Activated T-cell treated with anti-CD3 and anti-CD28 coated beads, Interleukin-2, amount 50 U/mL, for 72 hours (primary cell): Measurements from ENCODE around the gene ATAD3C. TPM values are rescaled to one million over a fixed set of nuclear protein-coding genes. Genes with fewer than 3 reads are reported as not detected.
"Not testable (repeated sequence)": the region's sequence is repeated elsewhere in the genome, so short reads cannot be mapped to it uniquely, and the experiment has no call there.

Source experiments
- ATAC-seq, 2 donors: fragments of 150-1000 bp; cut with Tn5 transposase; replicated peaks in 1 of 2; 2 replicates each; pipeline ENCODE4 v1.10.0; 2021; ENCODE audit warnings: moderate library complexity in 2 of 2, mild to moderate bottlenecking in 1 of 2
- DNase-seq, 2 donors: peaks; one replicate each; pipeline ENCODE4 v3.0.0; 2021 to 2022; ENCODE audit warnings: mixed read lengths in 1 of 2
- H3K27ac Mint-ChIP-seq: one replicate; pipeline ENCODE4 v1.8.0; 2022; ENCODE audit warnings: mild to moderate bottlenecking, moderate library complexity, mixed read lengths
- H3K27me3 Mint-ChIP-seq: one replicate; pipeline ENCODE4 v1.8.0; 2022; ENCODE audit warnings: low read depth, mixed read lengths
- H3K36me3 Mint-ChIP-seq, 2 donors: one replicate each; pipeline ENCODE4 v1.8.0; 2022; ENCODE audit warnings: mixed read lengths in 2 of 2, mild to moderate bottlenecking in 1 of 2; ENCODE audit not compliant: insufficient read depth in 2 of 2
- H3K4me1 Mint-ChIP-seq: one replicate; pipeline ENCODE4 v1.8.0; 2022; ENCODE audit warnings: low read depth, mixed read lengths
- H3K4me3 Mint-ChIP-seq, 2 donors: one replicate each; pipeline ENCODE4 v1.8.0; 2022; ENCODE audit warnings: mild to moderate bottlenecking in 2 of 2, mixed read lengths in 2 of 2, moderate library complexity in 2 of 2
- H3K9me3 Mint-ChIP-seq, 2 donors: one replicate each; pipeline ENCODE4 v1.8.0; 2022; ENCODE audit warnings: mixed read lengths in 2 of 2
- total RNA-seq, 2 donors: library from RNA; stranded (reverse); gene quantifications; one replicate each; pipeline ENCODE4 v1.2.3, GENCODE V29; 2022

The ATAD3C gene
- total RNA-seq, 2 donors from 2014 or later: 2.8 to 3.7 TPM

DNA sequence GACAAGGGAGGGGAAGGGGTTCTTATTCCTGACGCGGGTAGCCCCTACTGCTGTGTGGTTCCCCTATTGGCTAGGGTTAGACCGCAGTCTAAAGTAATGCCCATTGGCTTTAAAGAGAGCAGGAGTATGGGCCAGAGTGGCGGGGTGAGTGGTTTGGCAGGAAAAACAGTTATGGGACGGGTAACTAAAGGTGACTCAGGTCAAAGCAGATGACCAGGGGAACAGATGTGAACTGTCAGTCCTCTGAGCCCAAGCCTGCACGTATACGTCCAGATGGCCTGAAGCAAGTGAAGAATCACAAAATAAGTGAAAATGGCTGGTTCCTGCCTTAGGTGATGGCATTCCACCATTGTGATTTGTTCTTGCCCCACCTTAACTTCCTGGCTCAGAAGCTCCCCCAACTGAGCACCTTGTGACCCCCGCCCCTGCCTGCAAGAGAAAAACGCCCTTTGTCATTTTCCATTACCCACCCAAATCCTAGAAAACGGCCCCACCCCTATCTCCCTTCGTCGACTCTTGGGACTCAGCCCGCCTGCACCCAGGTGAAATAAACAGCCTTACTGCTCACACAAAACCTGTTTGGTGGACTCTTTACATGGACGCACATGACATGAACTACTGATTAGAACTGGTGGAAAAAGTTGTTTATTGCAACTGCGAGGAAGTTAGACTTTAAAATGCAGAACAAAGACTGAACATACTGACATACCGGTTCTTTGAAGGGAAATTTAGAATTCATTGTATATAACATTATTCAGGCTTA lies 21.3 kb downstream of the ATAD3C start:
- no peaks in the 10 kb centered on the region for H3K27me3 Mint-ChIP-seq
- H3K4me1 Mint-ChIP-seq: peaks cover 39% of the 10 kb centered on the region
- no peaks in the 10 kb centered on the region for H3K36me3 Mint-ChIP-seq
- ATAC-seq: peak in 1 of 2 donors; percentile 14
- DNase-seq: peak; percentile 15 to 16
- H3K27ac Mint-ChIP-seq: peak overlapping the region; percentile 91
- H3K9me3 Mint-ChIP-seq: no peaks in the 10 kb centered on the region
- peak overlapping the region; percentile 88 to 94 for H3K4me3 Mint-ChIP-seq

DNA sequence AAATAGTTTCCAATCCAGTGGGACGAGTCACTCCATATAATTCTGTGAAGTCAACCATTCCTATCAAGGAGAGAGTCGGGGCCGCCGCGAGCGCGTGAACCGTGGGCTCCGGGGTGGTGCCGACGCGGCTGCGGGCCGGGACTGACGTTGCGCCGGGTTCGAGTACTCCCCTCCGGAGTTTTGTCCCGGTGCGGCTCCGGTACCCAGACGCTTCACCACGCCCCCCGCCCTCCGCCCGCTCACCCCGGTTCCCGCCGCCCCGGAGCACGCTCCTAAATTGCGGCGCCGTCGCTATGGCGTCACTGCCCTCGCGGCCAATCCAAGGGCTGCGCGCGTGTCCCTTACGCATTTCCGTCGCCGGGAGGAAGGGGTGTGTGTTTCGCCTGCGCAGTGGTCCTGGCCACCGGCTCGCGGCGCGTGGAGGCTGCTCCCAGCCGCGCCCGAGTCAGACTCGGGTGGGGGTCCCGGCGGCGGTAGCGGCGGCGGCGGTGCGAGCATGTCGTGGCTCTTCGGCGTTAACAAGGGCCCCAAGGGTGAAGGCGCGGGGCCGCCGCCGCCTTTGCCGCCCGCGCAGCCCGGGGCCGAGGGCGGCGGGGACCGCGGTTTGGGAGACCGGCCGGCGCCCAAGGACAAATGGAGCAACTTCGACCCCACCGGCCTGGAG lies 22.0 kb downstream of the ATAD3C start, which contains the start of gene ATAD3B:
Gene ATAD3B, plus strand, starts transcription at position 377 of the 664 bp plus-strand sequence. Its CDS starts 120 bp downstream, at position 497.
- Mint-ChIP-seq H3K27ac (peak within 1 kb of the TSS; percentile 91), H3K27me3 (no peaks in the 10 kb centered on the region), H3K4me3 (peak within 1 kb of the TSS; percentile 88 to 94), H3K4me1 (peaks cover 39% of the 10 kb centered on the region), H3K9me3 (no peaks in the 10 kb centered on the region), H3K36me3 (no peaks in the 10 kb centered on the region)
- ATAC-seq (peak; percentile 99), DNase-seq (peak; percentile 95 to 96)

DNA sequence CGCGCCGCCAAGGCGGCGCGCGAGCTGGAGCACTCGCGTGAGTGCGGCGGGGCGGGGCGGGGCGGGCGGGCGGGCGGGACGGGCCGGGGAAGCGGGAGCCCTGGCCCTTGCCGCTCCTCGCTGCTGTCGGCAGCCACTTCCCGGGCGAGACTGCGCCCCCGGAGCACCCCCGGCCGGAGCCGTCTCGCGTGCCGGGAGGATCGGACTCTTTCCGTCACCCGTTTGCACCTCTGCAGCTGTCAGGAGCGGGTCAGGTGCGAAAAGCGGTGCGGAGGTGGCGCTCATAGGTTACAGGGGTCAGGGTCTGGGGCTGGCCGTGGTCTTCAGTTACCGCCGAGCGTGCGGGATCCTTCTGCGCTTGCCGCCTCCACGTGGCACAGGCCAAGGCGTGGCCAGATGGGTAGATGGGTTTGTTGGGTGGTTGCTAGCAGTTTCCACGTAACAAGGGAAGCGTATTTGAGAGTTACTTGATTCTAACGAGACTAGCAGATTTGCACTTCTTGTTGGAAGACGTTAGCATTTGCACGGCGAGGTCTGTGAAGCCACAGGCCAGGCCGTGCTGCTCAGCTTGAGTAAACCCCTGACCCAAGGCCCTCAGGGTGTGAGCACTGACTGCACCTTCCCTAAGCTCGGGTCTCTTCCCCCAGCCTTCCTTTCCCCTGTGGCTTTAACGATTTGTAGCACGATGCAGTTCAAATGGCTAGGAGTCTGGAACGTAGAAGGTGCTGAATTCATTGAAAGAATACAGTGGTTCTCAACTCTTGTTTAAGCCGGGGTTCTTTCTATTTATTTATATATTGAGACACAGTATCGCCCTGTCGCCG lies 22.8 kb downstream of the ATAD3C start:
- H3K4me3 Mint-ChIP-seq: peak overlapping the region; percentile 80 to 81
- peak; percentile 30 for ATAC-seq
- peak; percentile 9 for DNase-seq
- not testable (repeated sequence) for H3K27me3 Mint-ChIP-seq, H3K36me3 Mint-ChIP-seq, H3K27ac Mint-ChIP-seq, H3K9me3 Mint-ChIP-seq
- peaks cover 39% of the 10 kb centered on the region for H3K4me1 Mint-ChIP-seq

DNA sequence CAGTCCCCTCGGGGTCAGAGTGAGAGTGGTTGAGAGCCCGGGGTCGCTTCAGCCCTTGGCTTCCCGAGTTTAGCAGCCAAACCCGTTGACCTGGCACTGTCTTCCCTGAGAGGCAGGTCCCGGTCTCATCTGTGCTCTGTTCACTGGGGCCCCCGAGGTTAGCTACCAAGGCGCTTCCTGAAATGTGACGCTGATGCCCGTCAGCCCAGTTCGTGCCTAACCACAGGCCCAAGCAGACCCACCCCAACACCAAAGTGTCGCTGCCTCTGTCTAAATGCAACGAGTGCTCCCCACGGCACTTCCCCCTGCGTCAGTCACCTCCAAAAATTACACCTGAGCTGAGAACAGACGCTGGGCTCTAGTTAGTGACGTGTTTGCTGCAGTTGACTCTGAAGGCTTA lies 26.5 kb downstream of the ATAD3C start:
- Mint-ChIP-seq H3K36me3 (peaks cover 4 to 12% of the 10 kb centered on the region in 2 donors), H3K4me1 (peaks cover 24% of the 10 kb centered on the region)
- not testable (repeated sequence) for H3K27ac Mint-ChIP-seq, H3K9me3 Mint-ChIP-seq, H3K27me3 Mint-ChIP-seq, DNase-seq, ATAC-seq, H3K4me3 Mint-ChIP-seq

DNA sequence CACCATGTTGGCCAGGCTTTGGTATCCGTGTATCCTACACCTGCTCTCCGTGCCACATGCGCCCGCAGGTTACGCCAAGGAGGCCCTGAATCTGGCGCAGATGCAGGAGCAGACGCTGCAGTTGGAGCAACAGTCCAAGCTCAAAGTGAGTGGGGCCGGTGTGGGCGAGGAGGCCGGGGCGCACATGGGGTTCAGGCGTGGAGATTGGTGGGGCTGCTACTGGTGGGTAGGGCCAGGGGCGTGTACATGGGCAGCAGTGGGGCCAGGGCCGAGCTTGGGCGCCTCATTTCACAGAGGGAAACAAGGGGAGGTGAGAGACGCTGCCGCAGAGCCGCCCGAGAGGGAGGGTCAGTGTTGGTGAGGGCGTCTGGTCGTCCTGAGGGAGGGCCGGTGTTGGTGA lies 27.7 kb downstream of the ATAD3C start:
- ATAC-seq (no peak), DNase-seq (no peak)
- Mint-ChIP-seq H3K36me3 (peaks cover 4 to 12% of the 10 kb centered on the region in 2 donors), H3K27ac (no peak overlapping the region), H3K9me3 (no peaks in the 10 kb centered on the region), H3K27me3 (no peaks in the 10 kb centered on the region), H3K4me3 (no peak overlapping the region), H3K4me1 (peaks cover 22% of the 10 kb centered on the region)

DNA sequence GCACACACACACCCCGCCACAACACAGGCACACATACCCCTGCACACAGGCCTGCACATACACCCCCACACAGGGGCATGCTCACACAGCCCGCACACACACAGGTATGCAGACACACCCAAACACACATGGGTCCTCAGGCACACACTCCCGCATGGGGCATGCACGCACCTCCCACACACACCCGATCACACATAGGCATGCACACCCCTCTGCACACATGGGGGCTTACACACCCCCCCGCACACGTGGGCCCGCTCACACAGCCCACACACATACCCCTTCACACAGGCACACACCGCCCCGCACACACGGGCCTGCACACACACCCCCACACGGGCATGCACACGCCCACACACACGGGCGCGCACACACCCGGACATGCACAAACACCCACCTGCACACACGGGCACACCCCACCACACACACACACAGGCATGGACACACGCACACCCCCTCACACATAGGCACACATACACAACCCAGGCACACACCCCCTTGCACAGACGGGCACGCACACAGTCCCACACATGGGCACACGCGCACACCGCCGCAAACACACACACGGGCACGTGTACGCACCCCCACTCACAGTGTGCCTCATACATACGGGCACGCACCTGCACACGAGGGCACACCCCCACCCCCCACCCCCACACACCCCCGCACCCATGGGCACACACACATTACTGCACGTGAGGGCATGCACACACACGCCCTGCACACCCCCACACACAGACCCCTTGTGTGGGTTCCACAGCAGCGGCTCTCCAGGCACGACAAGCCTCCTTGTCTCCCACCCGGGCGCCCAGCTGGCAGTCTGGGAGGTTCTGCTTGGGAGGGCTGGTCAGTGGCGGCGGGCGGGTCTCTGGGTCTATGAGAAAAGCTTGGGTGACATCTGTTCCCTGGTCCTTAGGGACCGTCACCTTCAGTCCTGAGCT lies 30.3 kb downstream of the ATAD3C start:
- DNase-seq (no peak), ATAC-seq (no peak)
- no peaks in the 10 kb centered on the region for H3K27me3 Mint-ChIP-seq
- H3K4me3 Mint-ChIP-seq: no peak overlapping the region
- H3K36me3 Mint-ChIP-seq: peaks cover 4 to 18% of the 10 kb centered on the region in 2 donors
- no peak overlapping the region for H3K27ac Mint-ChIP-seq
- H3K9me3 Mint-ChIP-seq: no peaks in the 10 kb centered on the region
- H3K4me1 Mint-ChIP-seq: no peaks in the 10 kb centered on the region

DNA sequence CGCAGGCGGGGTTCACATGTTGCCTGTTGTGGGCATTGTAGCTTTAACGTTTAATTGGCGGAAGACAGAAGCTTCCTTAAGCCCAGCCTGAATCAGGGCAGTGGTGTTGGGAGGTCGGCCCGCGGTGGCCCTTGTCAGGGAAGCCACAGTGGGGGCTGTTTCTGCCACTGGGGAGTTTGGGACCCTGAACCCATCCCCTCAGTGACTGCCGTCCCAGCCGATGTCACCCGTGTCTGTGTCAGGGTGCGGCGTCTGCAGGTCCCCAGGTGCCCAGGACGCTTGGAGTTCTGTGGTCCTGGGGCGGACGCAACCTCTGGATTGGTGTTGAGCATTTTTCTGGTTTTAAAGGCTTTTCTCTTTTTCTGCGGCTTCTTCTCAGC lies 31.0 kb downstream of the ATAD3C start:
- H3K27ac Mint-ChIP-seq, H3K9me3 Mint-ChIP-seq, H3K27me3 Mint-ChIP-seq, H3K4me1 Mint-ChIP-seq, H3K4me3 Mint-ChIP-seq, DNase-seq, ATAC-seq: not testable (repeated sequence)
- H3K36me3 Mint-ChIP-seq: peaks cover 4 to 18% of the 10 kb centered on the region in 2 donors

DNA sequence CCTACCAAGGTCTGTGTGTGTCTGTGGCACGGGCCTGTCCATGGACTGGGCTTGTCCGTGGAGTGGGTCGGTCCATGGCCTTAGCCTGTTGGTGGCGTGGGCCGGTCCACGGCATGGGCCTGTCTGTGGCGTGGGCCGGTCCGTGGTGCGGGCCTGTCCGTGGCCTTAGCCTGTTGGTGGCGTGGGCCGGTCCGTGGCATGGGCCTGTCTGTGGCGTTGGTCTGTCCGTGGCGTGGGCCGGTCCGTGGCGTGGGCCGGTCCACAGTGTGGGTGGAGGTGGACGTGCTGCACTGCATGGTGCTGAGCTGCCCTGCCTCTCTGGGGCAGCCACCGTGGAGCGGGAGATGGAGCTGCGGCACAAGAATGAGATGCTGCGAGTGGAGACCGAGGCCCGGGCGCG lies 32.3 kb downstream of the ATAD3C start:
- H3K4me3 Mint-ChIP-seq, H3K27me3 Mint-ChIP-seq, H3K27ac Mint-ChIP-seq, H3K4me1 Mint-ChIP-seq, ATAC-seq, DNase-seq, H3K9me3 Mint-ChIP-seq: not testable (repeated sequence)
- peaks cover 4 to 18% of the 10 kb centered on the region in 2 donors for H3K36me3 Mint-ChIP-seq

DNA sequence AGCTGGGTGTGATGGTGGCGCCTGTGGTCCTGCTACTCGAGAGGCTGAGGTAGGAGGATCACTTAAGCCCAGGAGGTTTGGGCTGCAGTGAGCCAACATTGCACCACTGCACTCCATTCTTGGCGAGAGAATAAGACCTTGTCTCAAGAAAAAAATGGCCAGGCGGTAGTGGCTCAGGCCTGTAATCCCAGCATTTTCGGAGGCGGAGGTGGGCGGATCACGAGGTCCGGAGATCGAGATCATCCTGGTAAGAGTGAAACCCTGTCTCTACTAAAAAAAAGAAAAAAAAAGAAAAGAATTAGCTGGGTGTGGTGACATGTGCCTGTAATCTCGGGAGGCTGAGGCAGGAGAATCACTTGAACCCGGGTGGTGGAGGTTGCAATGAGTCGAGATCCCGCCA lies 33.4 kb downstream of the ATAD3C start:
- no peak for DNase-seq
- Mint-ChIP-seq H3K4me3 (no peak overlapping the region), H3K27me3 (no peaks in the 10 kb centered on the region), H3K4me1 (no peaks in the 10 kb centered on the region), H3K27ac (no peak overlapping the region), H3K9me3 (no peaks in the 10 kb centered on the region), H3K36me3 (peaks cover 4 to 16% of the 10 kb centered on the region in 2 donors)
- no peak for ATAC-seq

DNA sequence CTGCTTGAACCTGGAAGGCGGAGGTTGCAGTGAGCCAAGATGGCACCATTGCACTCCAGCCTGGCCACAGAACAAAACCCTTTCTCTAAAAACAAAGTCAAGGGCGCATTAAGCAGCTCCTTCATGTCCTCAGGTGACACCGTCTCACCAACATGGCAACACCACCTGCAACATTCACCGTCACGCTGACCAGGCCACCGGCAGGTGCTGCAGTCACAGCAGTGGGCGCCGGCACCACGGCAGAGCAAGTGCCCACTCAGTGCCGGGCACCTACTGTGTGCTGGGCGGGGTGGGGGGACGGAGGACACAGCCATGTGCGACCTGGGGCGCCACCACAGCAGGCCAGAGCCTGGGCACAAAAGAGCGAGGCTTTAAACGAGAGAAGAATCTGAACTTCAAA lies 34.2 kb downstream of the ATAD3C start:
- no peak overlapping the region for H3K4me3 Mint-ChIP-seq
- H3K27ac Mint-ChIP-seq: no peak overlapping the region
- peaks cover 4 to 15% of the 10 kb centered on the region in 2 donors for H3K36me3 Mint-ChIP-seq
- ATAC-seq (no peak), DNase-seq (no peak)
- no peaks in the 10 kb centered on the region for H3K9me3 Mint-ChIP-seq
- H3K27me3 Mint-ChIP-seq: no peaks in the 10 kb centered on the region
- H3K4me1 Mint-ChIP-seq: no peaks in the 10 kb centered on the region

DNA sequence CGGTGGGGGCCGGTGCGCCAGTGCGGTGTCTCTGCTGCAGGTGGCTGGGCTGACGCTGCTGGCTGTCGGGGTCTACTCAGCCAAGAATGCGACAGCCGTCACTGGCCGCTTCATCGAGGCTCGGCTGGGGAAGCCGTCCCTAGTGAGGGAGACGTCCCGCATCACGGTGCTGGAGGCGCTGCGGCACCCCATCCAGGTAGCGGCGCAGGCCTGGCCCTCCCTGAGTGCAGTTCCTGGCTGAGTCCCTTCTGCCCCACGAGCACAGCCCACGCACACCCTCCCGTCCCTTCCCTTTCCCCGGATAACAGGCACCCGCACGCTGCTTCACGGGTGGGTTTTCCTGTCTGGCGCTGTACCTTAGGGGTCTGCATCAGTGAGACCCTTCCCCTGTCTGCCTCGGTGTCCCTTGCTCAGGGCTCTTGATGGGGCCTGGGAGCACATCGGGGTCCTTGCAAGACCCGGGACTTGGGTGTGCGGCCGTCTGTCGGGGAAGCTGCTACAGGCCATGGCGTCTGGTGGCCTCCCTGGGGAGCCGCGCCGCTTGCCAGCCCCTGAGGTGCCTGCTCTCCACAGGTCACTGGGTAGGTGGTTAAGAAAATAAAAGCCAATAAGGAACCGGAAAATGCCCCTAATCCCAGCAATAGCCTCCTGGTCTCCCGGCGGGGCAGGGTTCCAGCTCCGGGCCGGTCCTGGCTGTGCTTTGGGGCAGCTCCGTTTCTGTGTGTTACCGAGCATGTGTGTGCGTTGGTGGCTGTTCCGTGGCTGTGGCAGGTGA lies 35.7 kb downstream of the ATAD3C start:
- H3K4me3 Mint-ChIP-seq, H3K27ac Mint-ChIP-seq, H3K9me3 Mint-ChIP-seq, H3K27me3 Mint-ChIP-seq, DNase-seq, ATAC-seq, H3K4me1 Mint-ChIP-seq: not testable (repeated sequence)
- peaks cover 1 to 14% of the 10 kb centered on the region in 2 donors for H3K36me3 Mint-ChIP-seq
